ENCODE data around the gene CAMK2N2. TPM values are rescaled to one million over a fixed set of nuclear protein-coding genes. Genes with fewer than 3 reads are reported as not detected.

The CAMK2N2 gene
- total and polyA plus RNA-seq, 5 donors from 2014 or later = 0.37 TPM; not detected in 4

- Mint-ChIP-seq H3K4me3 (no peak overlapping the region), H3K27ac (no peak overlapping the region), H3K27me3 (peaks cover 22% of the 10 kb centered on the region), H3K36me3 (peaks cover 2% of the 10 kb centered on the region), H3K4me1 (peaks cover 0 to 2% (median 0%) of the 10 kb centered on the region in 4 donors), H3K9me3 (peaks cover 0 to 2% (median 0%) of the 10 kb centered on the region in 7 donors)
- DNase-seq (no peak), ATAC-seq (ENCODE audit: low read depth in 2 of 2) (no peak)
- H3K4me1 ChIP-seq (ENCODE audit: control insufficient read depth, insufficient read depth, low read length, poor library complexity, severe bottlenecking) = no peaks in the 10 kb centered on the region
- H3K27ac ChIP-seq (ENCODE audit: insufficient read depth, low read length, poor library complexity, severe bottlenecking) = no peak overlapping the region
- peaks cover 4% of the 10 kb centered on the region for H3K36me3 ChIP-seq (ENCODE audit: control insufficient read depth, insufficient read depth, low read length)
- H3K27me3 ChIP-seq (ENCODE audit: control insufficient read depth, insufficient read depth, low read length) = peaks cover 5% of the 10 kb centered on the region
- H3K9me3 ChIP-seq (ENCODE audit: control insufficient read depth in 2 of 2, low read length in 2 of 2) = no peaks in the 10 kb centered on the region
- no peak overlapping the region for H3K4me3 ChIP-seq (ENCODE audit: low read depth, low read length)
These were observed 24.1 kb downstream of the CAMK2N2 start for GRCh38 chr3:184237211-184237610.

GRCh38 chr3:184236636-184237035 lies 24.7 kb downstream of the CAMK2N2 start:
- H3K27ac Mint-ChIP-seq = no peak overlapping the region
- peaks cover 0 to 2% (median 1%) of the 10 kb centered on the region in 4 donors for H3K4me1 Mint-ChIP-seq
- H3K27ac ChIP-seq (ENCODE audit: insufficient read depth, low read length, poor library complexity, severe bottlenecking) = no peak overlapping the region
- no peaks in the 10 kb centered on the region for H3K9me3 ChIP-seq (ENCODE audit: control insufficient read depth in 2 of 2, low read length in 2 of 2)
- H3K4me3 Mint-ChIP-seq = no peak overlapping the region
- H3K4me3 ChIP-seq (ENCODE audit: low read depth, low read length) = no peak overlapping the region
- no peaks in the 10 kb centered on the region for H3K36me3 ChIP-seq (ENCODE audit: control insufficient read depth, insufficient read depth, low read length)
- DNase-seq = no peak
- H3K9me3 Mint-ChIP-seq = peaks cover 0 to 2% (median 0%) of the 10 kb centered on the region in 7 donors
- H3K27me3 Mint-ChIP-seq = peaks cover 28% of the 10 kb centered on the region
- H3K27me3 ChIP-seq (ENCODE audit: control insufficient read depth, insufficient read depth, low read length) = peaks cover 10% of the 10 kb centered on the region
- H3K4me1 ChIP-seq (ENCODE audit: control insufficient read depth, insufficient read depth, low read length, poor library complexity, severe bottlenecking) = no peaks in the 10 kb centered on the region
- H3K36me3 Mint-ChIP-seq = no peaks in the 10 kb centered on the region
- no peak for ATAC-seq (ENCODE audit: low read depth in 2 of 2)

GRCh38 chr3:184236033-184236410 lies 25.3 kb downstream of the CAMK2N2 start:
- no peak overlapping the region for H3K4me3 Mint-ChIP-seq
- Histone ChIP-seq H3K36me3 (ENCODE audit: control insufficient read depth, insufficient read depth, low read length) (no peaks in the 10 kb centered on the region), H3K27me3 (ENCODE audit: control insufficient read depth, insufficient read depth, low read length) (peaks cover 13% of the 10 kb centered on the region), H3K27ac (ENCODE audit: insufficient read depth, low read length, poor library complexity, severe bottlenecking) (no peak overlapping the region), H3K4me3 (ENCODE audit: low read depth, low read length) (no peak overlapping the region), H3K4me1 (ENCODE audit: control insufficient read depth, insufficient read depth, low read length, poor library complexity, severe bottlenecking) (no peaks in the 10 kb centered on the region), H3K9me3 (ENCODE audit: control insufficient read depth in 2 of 2, low read length in 2 of 2) (no peaks in the 10 kb centered on the region)
- DNase-seq = no peak
- no peak overlapping the region for H3K27ac Mint-ChIP-seq
- peaks cover 0 to 8% (median 7%) of the 10 kb centered on the region in 4 donors for H3K4me1 Mint-ChIP-seq
- H3K27me3 Mint-ChIP-seq = peaks cover 34% of the 10 kb centered on the region
- no peak for ATAC-seq (ENCODE audit: low read depth in 2 of 2)
- peaks cover 0 to 2% (median 0%) of the 10 kb centered on the region in 7 donors for H3K9me3 Mint-ChIP-seq
- no peaks in the 10 kb centered on the region for H3K36me3 Mint-ChIP-seq

GRCh38 chr3:184235381-184236032 lies 25.8 kb downstream of the CAMK2N2 start:
- Mint-ChIP-seq H3K27ac (no peak overlapping the region), H3K9me3 (peaks cover 0 to 2% (median 0%) of the 10 kb centered on the region in 7 donors), H3K4me1 (peaks cover 0 to 10% (median 8%) of the 10 kb centered on the region in 4 donors), H3K27me3 (peaks cover 38% of the 10 kb centered on the region), H3K4me3 (no peak overlapping the region), H3K36me3 (no peaks in the 10 kb centered on the region)
- no peak overlapping the region for H3K4me3 ChIP-seq (ENCODE audit: low read depth, low read length)
- no peak overlapping the region for H3K27ac ChIP-seq (ENCODE audit: insufficient read depth, low read length, poor library complexity, severe bottlenecking)
- no peaks in the 10 kb centered on the region for H3K9me3 ChIP-seq (ENCODE audit: control insufficient read depth in 2 of 2, low read length in 2 of 2)
- H3K27me3 ChIP-seq (ENCODE audit: control insufficient read depth, insufficient read depth, low read length) = peaks cover 13% of the 10 kb centered on the region
- H3K4me1 ChIP-seq (ENCODE audit: control insufficient read depth, insufficient read depth, low read length, poor library complexity, severe bottlenecking) = peaks cover 3% of the 10 kb centered on the region
- H3K36me3 ChIP-seq (ENCODE audit: control insufficient read depth, insufficient read depth, low read length) = no peaks in the 10 kb centered on the region
- no peak for ATAC-seq (ENCODE audit: low read depth in 2 of 2)
- DNase-seq = no peak

- H3K4me1 Mint-ChIP-seq = peaks cover 0 to 10% (median 8%) of the 10 kb centered on the region in 4 donors
- H3K27me3 Mint-ChIP-seq = peaks cover 38% of the 10 kb centered on the region
- H3K36me3 Mint-ChIP-seq = no peaks in the 10 kb centered on the region
- no peaks in the 10 kb centered on the region for H3K9me3 ChIP-seq (ENCODE audit: control insufficient read depth in 2 of 2, low read length in 2 of 2)
- H3K27ac Mint-ChIP-seq = no peak overlapping the region
- H3K36me3 ChIP-seq (ENCODE audit: control insufficient read depth, insufficient read depth, low read length) = no peaks in the 10 kb centered on the region
- H3K27ac ChIP-seq (ENCODE audit: insufficient read depth, low read length, poor library complexity, severe bottlenecking) = no peak overlapping the region
- H3K9me3 Mint-ChIP-seq = peaks cover 0 to 2% (median 0%) of the 10 kb centered on the region in 7 donors
- H3K4me1 ChIP-seq (ENCODE audit: control insufficient read depth, insufficient read depth, low read length, poor library complexity, severe bottlenecking) = peaks cover 10% of the 10 kb centered on the region
- DNase-seq (no peak), ATAC-seq (ENCODE audit: low read depth in 2 of 2) (no peak)
- peaks cover 13% of the 10 kb centered on the region for H3K27me3 ChIP-seq (ENCODE audit: control insufficient read depth, insufficient read depth, low read length)
- H3K4me3 ChIP-seq (ENCODE audit: low read depth, low read length) = no peak overlapping the region
- peak overlapping the region in 1 of 4 donors; percentile 69 for H3K4me3 Mint-ChIP-seq
These were observed 26.5 kb downstream of the CAMK2N2 start for GRCh38 chr3:184234671-184235380.

GRCh38 chr3:184234224-184234623 lies 27.1 kb downstream of the CAMK2N2 start:
- Histone ChIP-seq H3K27me3 (ENCODE audit: control insufficient read depth, insufficient read depth, low read length) (peaks cover 13% of the 10 kb centered on the region), H3K36me3 (ENCODE audit: control insufficient read depth, insufficient read depth, low read length) (no peaks in the 10 kb centered on the region), H3K27ac (ENCODE audit: insufficient read depth, low read length, poor library complexity, severe bottlenecking) (no peak overlapping the region), H3K4me1 (ENCODE audit: control insufficient read depth, insufficient read depth, low read length, poor library complexity, severe bottlenecking) (peaks cover 16% of the 10 kb centered on the region), H3K9me3 (ENCODE audit: control insufficient read depth in 2 of 2, low read length in 2 of 2) (no peaks in the 10 kb centered on the region), H3K4me3 (ENCODE audit: low read depth, low read length) (no peak overlapping the region)
- no peaks in the 10 kb centered on the region for H3K36me3 Mint-ChIP-seq
- H3K4me1 Mint-ChIP-seq = peaks cover 0 to 10% (median 8%) of the 10 kb centered on the region in 4 donors
- peaks cover 0 to 2% (median 0%) of the 10 kb centered on the region in 7 donors for H3K9me3 Mint-ChIP-seq
- H3K4me3 Mint-ChIP-seq = no peak overlapping the region
- DNase-seq = no peak
- ATAC-seq (ENCODE audit: low read depth in 2 of 2) = no peak
- H3K27me3 Mint-ChIP-seq = peaks cover 38% of the 10 kb centered on the region
- no peak overlapping the region for H3K27ac Mint-ChIP-seq

GRCh38 chr3:184233127-184233843 lies 28.1 kb downstream of the CAMK2N2 start:
- Histone ChIP-seq H3K4me3 (ENCODE audit: low read depth, low read length) (no peak overlapping the region), H3K36me3 (ENCODE audit: control insufficient read depth, insufficient read depth, low read length) (no peaks in the 10 kb centered on the region), H3K4me1 (ENCODE audit: control insufficient read depth, insufficient read depth, low read length, poor library complexity, severe bottlenecking) (peaks cover 22% of the 10 kb centered on the region), H3K27me3 (ENCODE audit: control insufficient read depth, insufficient read depth, low read length) (peaks cover 18% of the 10 kb centered on the region), H3K9me3 (ENCODE audit: control insufficient read depth in 2 of 2, low read length in 2 of 2) (no peaks in the 10 kb centered on the region), H3K27ac (ENCODE audit: insufficient read depth, low read length, poor library complexity, severe bottlenecking) (no peak overlapping the region)
- ATAC-seq (ENCODE audit: low read depth in 2 of 2) (no peak), DNase-seq (no peak)
- H3K27me3 Mint-ChIP-seq = peaks cover 45% of the 10 kb centered on the region
- H3K9me3 Mint-ChIP-seq = peaks cover 0 to 2% (median 0%) of the 10 kb centered on the region in 7 donors
- H3K27ac Mint-ChIP-seq = no peak overlapping the region
- H3K36me3 Mint-ChIP-seq = no peaks in the 10 kb centered on the region
- H3K4me1 Mint-ChIP-seq = peaks cover 0 to 16% (median 9%) of the 10 kb centered on the region in 4 donors
- peak overlapping the region in 1 of 4 donors; percentile 11 for H3K4me3 Mint-ChIP-seq
